SK-N-MC (cell line): ENCODE data around the gene TMA7.

Source experiments
- EZH2 ChIP-seq: fragments of 200-600 bp; sonication (generic); IDR thresholded peaks from one replicate; pipeline ENCODE4 v1.6.1; 2017; ENCODE audit warnings: antibody characterized with exemption
- POLR2AphosphoS5 ChIP-seq: IDR thresholded peaks from 2 replicates; pipeline ENCODE4 v1.6.1; 2012; ENCODE audit warnings: mild to moderate bottlenecking, low read depth, low read length, borderline replicate concordance

GRCh38 chr3:48477959-48478520, 38.0 kb downstream of the TMA7 start:
- no peak for TF ChIP-seq POLR2AphosphoS5
- TF ChIP-seq EZH2: no peak
